NT2/D1 (cell line): Measurements from ENCODE around the gene AFAP1L1.

Source experiments
- DNase-seq: peaks from one replicate; pipeline ENCODE4 v3.0.0-alpha.2; 2011; ENCODE audit warnings: low read depth, low spot score
- H3K27me3 ChIP-seq: 2 replicates; pipeline ENCODE4 v1.6.0; 2011; ENCODE audit warnings: mild to moderate bottlenecking; ENCODE audit not compliant: insufficient read length, insufficient read depth
- H3K36me3 ChIP-seq: 2 replicates; pipeline ENCODE4 v1.6.1; 2011; ENCODE audit warnings: mild to moderate bottlenecking, low read length, mixed read lengths; ENCODE audit not compliant: insufficient read depth, insufficient read length
- H3K4me1 ChIP-seq: 2 replicates; pipeline ENCODE4 v1.5.1; 2011; ENCODE audit not compliant: insufficient read depth, insufficient read length
- H3K4me3 ChIP-seq: 2 replicates; pipeline ENCODE4 v1.5.1; 2011; ENCODE audit warnings: low read depth; ENCODE audit not compliant: insufficient read length
- H3K9ac ChIP-seq: 2 replicates; pipeline ENCODE4 v1.6.0; 2011; ENCODE audit warnings: low read depth; ENCODE audit not compliant: insufficient read length
- H3K9me3 ChIP-seq: 2 replicates; pipeline ENCODE4 v1.5.1; 2011; ENCODE audit warnings: mild to moderate bottlenecking, low read length; ENCODE audit not compliant: insufficient read depth
- SUZ12 ChIP-seq: IDR thresholded peaks from 2 replicates; pipeline ENCODE4 v1.6.1; 2011; ENCODE audit not compliant: insufficient read length, insufficient read depth; ENCODE audit errors: extremely low read depth
- YY1 ChIP-seq: IDR thresholded peaks from 2 replicates; pipeline ENCODE4 v1.6.1; 2011; ENCODE audit not compliant: insufficient read length, insufficient read depth
- ZNF274 ChIP-seq: IDR thresholded peaks from 2 replicates; pipeline ENCODE4 v1.6.1; 2011; ENCODE audit warnings: mild to moderate bottlenecking, low read depth, low read length

AFAP1L1 gene

GRCh38 chr5:149301049-149301743, 29.5 kb downstream of the AFAP1L1 start:
- Histone ChIP-seq H3K4me1 (no peaks in the 10 kb centered on the region), H3K4me3 (no peak overlapping the region), H3K9ac (no peak overlapping the region), H3K36me3 (no peaks in the 10 kb centered on the region), H3K27me3 (no peaks in the 10 kb centered on the region), H3K9me3 (no peaks in the 10 kb centered on the region)
- no peak for DNase-seq
- no peak for TF ChIP-seq ZNF274
- no peak for TF ChIP-seq YY1
- no peak for TF ChIP-seq SUZ12

GRCh38 chr5:149301744-149302380, 30.2 kb downstream of the AFAP1L1 start:
- H3K9ac ChIP-seq = no peak overlapping the region
- no peaks in the 10 kb centered on the region for H3K9me3 ChIP-seq
- no peaks in the 10 kb centered on the region for H3K27me3 ChIP-seq
- no peaks in the 10 kb centered on the region for H3K36me3 ChIP-seq
- no peaks in the 10 kb centered on the region for H3K4me1 ChIP-seq
- TF ChIP-seq SUZ12 (no peak), YY1 (no peak), ZNF274 (no peak)
- H3K4me3 ChIP-seq = no peak overlapping the region
- DNase-seq = no peak

- no peaks in the 10 kb centered on the region for H3K4me1 ChIP-seq
- no peak overlapping the region for H3K9ac ChIP-seq
- H3K27me3 ChIP-seq = no peaks in the 10 kb centered on the region
- H3K4me3 ChIP-seq = no peak overlapping the region
- H3K36me3 ChIP-seq = no peaks in the 10 kb centered on the region
- H3K9me3 ChIP-seq = no peaks in the 10 kb centered on the region
- TF ChIP-seq YY1 = no peak
- no peak for TF ChIP-seq SUZ12
- TF ChIP-seq ZNF274 = no peak
- DNase-seq = no peak
Measured at GRCh38 chr5:149302641-149303040, 31.0 kb downstream of the AFAP1L1 start.

- no peaks in the 10 kb centered on the region for H3K4me1 ChIP-seq
- no peak overlapping the region for H3K4me3 ChIP-seq
- no peaks in the 10 kb centered on the region for H3K27me3 ChIP-seq
- TF ChIP-seq YY1 (no peak), ZNF274 (no peak), SUZ12 (no peak)
- no peak for DNase-seq
- no peaks in the 10 kb centered on the region for H3K36me3 ChIP-seq
- no peaks in the 10 kb centered on the region for H3K9me3 ChIP-seq
- H3K9ac ChIP-seq = no peak overlapping the region
Measured at GRCh38 chr5:149303210-149303609, 31.6 kb downstream of the AFAP1L1 start.

- Histone ChIP-seq H3K4me1 (no peaks in the 10 kb centered on the region), H3K9me3 (no peaks in the 10 kb centered on the region), H3K36me3 (no peaks in the 10 kb centered on the region), H3K4me3 (no peak overlapping the region), H3K9ac (no peak overlapping the region), H3K27me3 (no peaks in the 10 kb centered on the region)
- DNase-seq = no peak
- TF ChIP-seq SUZ12 (no peak), YY1 (no peak), ZNF274 (no peak)
Measured at GRCh38 chr5:149304195-149305078, 32.8 kb downstream of the AFAP1L1 start.

- no peak overlapping the region for H3K4me3 ChIP-seq
- no peaks in the 10 kb centered on the region for H3K36me3 ChIP-seq
- DNase-seq = no peak
- H3K9ac ChIP-seq = no peak overlapping the region
- no peaks in the 10 kb centered on the region for H3K27me3 ChIP-seq
- H3K4me1 ChIP-seq = peaks cover 10% of the 10 kb centered on the region
- no peaks in the 10 kb centered on the region for H3K9me3 ChIP-seq
- TF ChIP-seq ZNF274 (no peak), YY1 (no peak), SUZ12 (no peak)
Measured at GRCh38 chr5:149309354-149309753, 37.7 kb downstream of the AFAP1L1 start.

GRCh38 chr5:149310488-149310887, 38.8 kb downstream of the AFAP1L1 start:
- Histone ChIP-seq H3K9ac (no peak overlapping the region), H3K4me1 (peaks cover 10% of the 10 kb centered on the region), H3K36me3 (no peaks in the 10 kb centered on the region), H3K27me3 (no peaks in the 10 kb centered on the region), H3K4me3 (no peak overlapping the region), H3K9me3 (no peaks in the 10 kb centered on the region)
- no peak for DNase-seq
- TF ChIP-seq ZNF274 (no peak), YY1 (no peak), SUZ12 (no peak)
